Amniotic epithelial cell (primary cell): ENCODE results near the gene MRPL43.

ENCODE experiments used
- DNase-seq: peaks from one replicate; pipeline ENCODE4 v3.0.0-alpha.2; 2010; ENCODE audit warnings: low read depth

The MRPL43 gene

GRCh38 chr10:101019440-101019703 is 32.1 kb upstream of the MRPL43 start:
- DNase-seq, result no peak

DNA sequence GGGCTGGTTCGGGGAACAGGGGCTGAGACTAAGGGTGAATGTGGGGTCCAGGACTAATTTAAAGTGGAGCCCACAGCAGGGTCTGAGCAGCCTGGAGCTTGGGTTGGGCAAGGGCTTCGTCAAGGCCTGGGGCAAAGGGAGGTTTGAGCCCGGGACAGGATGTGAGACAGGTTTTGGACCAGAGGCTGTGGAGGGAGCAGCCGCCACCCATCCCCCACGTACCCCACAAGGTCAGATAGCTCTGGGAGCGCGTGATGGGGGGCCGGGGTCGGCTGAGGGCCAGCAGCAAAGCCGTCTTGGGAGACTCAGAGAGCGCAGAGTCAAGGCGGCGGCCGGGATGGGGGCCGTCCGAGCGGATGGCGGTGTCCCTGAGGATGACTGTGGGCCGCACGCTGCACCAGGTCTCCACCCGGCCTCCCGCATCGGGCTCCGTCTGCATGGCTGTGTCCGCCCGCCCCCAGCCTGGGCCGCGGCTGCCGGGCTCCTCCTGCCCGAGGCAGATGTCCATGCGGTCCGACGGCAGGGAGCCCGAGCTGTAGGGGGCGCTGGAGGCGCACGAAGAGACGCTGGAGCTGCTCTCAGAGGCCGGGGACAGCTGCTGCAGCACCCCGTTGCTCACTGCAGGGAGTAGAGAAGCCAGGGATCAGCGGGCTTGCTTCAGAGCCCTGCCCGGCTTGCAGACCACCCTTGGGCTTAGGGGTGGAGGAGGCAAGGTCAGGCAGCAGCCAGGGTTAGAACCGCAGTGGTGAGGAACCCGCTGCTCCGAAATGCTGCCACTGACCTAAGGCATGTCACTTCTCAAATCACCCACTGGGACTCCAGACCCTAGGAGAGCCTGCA is 31.5 kb upstream of the MRPL43 start:
- peak; percentile 69 for DNase-seq

DNA sequence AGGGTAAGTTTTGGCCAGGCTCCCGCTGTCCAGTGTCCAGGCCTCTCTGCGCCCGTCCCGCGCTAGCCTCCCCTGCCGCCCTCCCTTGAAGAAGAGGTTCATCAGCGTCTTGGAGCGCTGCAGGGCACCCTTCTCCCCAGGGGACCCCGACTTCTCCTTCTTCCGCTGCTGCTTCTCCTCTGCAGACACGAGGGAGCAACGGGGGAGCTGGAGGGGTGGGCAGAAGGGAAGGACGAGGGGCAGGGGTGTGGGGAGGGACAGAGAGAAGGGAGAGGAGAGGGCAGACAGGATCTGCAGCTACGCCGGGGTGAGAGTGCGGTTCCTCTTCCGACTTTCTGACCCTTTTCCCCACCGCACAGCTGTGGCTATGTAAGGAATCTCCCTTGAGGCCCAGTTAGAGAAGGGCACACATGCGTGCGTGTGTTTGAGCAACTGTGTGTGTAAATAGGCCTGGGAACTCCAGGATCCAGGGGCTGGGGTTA is 30.9 kb upstream of the MRPL43 start:
- DNase-seq, result peak; percentile 21

GRCh38 chr10:101016814-101017213 is 29.5 kb upstream of the MRPL43 start:
- no peak for DNase-seq

DNA sequence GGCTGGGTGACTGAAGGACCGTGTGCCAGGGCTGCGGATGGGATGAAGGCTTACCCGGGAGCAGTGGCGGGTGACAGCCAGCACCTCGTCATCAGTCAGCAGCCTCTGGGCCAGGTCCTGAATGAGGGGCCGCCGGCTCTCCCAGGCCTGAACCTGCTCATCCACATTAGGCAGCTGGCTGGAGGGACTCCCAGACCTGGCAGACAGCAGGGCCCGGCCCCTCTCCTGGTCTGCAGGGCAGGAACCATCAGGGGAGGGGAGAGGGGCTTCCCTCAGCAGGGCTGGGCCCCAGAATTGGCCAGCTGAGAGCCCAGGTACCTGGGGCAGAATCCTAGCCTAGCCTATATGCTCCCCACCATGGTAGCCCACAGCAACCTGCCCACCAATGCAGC is 28.3 kb upstream of the MRPL43 start:
- DNase-seq, result no peak

GRCh38 chr10:101014966-101015581 is 27.8 kb upstream of the MRPL43 start:
- peak; percentile 93 for DNase-seq

- DNase-seq, result peak; percentile 50
These were observed 27.1 kb upstream of the MRPL43 start for GRCh38 chr10:101014230-101014884.

- no peak for DNase-seq
These were observed 26.1 kb upstream of the MRPL43 start for GRCh38 chr10:101013365-101013825.

GRCh38 chr10:101012525-101013364 is 25.4 kb upstream of the MRPL43 start:
- DNase-seq, result peak; percentile 85

GRCh38 chr10:101011517-101012423 is 24.5 kb upstream of the MRPL43 start:
- DNase-seq, result peak; percentile 9

DNA sequence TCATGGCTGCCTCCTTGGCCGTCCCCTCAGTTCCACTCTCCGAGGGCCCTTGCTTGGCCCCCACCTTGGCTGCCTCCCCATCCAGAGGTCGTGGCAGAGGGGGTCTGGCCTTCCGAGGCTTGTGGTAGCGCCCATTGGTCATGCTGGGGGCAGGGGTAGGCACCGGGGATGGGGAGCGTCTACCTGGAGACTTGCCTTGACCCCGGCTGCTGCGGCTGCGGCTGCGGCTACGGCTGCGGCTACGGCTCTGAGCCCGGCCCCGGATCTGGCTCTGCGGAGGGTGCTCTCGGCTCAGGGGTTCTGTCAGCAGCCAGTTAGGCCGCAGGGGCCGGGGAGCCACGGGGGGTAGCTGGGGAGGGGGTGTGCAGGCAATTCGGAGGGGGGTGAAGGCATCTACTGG is 23.0 kb upstream of the MRPL43 start:
- no peak for DNase-seq

DNA sequence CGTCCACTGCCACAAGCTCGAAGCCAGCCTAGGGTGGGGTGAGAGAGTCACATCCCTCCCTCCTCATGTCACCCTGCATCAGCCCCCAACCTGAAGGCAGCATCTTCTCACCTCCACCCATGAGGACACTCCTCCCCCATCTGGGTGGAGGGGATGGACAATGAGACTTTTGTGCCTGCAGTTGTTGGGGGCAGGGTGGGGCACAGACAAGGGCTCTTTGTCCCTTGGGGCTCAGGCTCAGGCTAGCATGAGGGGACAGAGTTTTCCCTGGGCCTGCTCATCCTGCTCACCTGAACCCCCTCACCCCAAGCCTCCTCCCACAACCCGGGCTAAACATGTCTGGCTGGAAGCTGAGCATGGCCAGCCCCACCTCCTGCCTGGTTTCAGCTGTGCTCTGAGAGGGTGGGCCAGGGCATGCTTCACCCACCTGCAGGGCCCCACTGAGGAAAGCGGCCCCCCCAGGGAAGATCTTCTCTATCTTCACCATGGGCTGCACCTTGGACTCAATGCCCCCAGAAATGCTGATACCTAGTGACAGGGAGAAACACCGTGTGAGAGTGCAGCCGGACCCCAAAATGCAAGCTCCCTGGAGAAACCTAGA is 21.6 kb upstream of the MRPL43 start:
- no peak for DNase-seq

GRCh38 chr10:101007915-101008822 is 20.9 kb upstream of the MRPL43 start:
- DNase-seq, result no peak

GRCh38 chr10:101007099-101007711 is 19.9 kb upstream of the MRPL43 start:
- no peak for DNase-seq

- DNase-seq, result no peak
These were observed 19.3 kb upstream of the MRPL43 start for GRCh38 chr10:101006593-101007098.

- no peak for DNase-seq
These were observed 18.7 kb upstream of the MRPL43 start for GRCh38 chr10:101005869-101006567.

GRCh38 chr10:101005361-101005760 is 18.1 kb upstream of the MRPL43 start:
- no peak for DNase-seq

DNA sequence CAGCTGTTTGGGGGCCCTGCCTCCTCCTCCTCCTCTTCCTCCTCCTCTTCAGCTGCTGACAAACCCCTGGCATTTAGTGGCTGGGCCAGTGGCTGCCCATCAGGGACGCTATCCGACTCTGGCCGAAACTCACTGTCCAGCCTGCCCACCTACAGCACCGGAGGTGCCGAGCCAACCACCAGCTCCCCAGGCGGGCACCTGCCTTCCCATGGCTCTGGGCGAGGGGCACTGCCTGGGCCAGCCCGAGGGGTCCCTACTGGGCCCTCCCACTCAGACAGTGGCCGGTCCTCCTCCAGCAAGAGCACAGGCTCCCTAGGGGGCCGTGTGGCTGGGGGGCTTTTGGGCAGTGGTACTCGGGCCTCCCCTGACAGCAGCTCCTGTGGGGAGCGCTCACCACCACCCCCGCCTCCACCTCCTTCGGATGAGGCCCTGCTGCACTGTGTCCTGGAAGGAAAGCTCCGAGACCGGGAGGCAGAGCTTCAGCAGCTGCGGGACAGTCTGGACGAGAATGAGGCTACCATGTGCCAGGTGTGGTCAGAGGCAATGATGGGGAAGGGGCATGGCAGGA is 16.4 kb upstream of the MRPL43 start:
- no peak for DNase-seq
